Neuronal stem cell (in vitro differentiated cells): ENCODE data around the gene QSER1.

Experiments used
- DNase-seq: peaks from one replicate; pipeline ENCODE4 v3.0.0-alpha.2; 2013; ENCODE audit warnings: low spot score
- H2AFZ ChIP-seq: one replicate; pipeline ENCODE4 v1.6.1; 2013; ENCODE audit warnings: mild to moderate bottlenecking, low read length, inconsistent platforms
- H2AK5ac ChIP-seq: 2 replicates; pipeline ENCODE4 v1.6.1; 2013; ENCODE audit warnings: low read depth, mild to moderate bottlenecking, inconsistent platforms, low read length, moderate library complexity, mixed read lengths
- H2BK120ac ChIP-seq: 2 replicates; pipeline ENCODE4 v1.6.1; 2013; ENCODE audit warnings: low read depth, mild to moderate bottlenecking, inconsistent platforms, low read length, moderate library complexity, mixed read lengths
- H2BK12ac ChIP-seq: one replicate; pipeline ENCODE4 v1.6.1; 2013; ENCODE audit warnings: low read length, inconsistent platforms
- H2BK15ac ChIP-seq: 2 replicates; pipeline ENCODE4 v1.6.1; 2013; ENCODE audit warnings: mild to moderate bottlenecking, low read length, inconsistent platforms, mixed read lengths
- H2BK5ac ChIP-seq: one replicate; pipeline ENCODE4 v1.6.1; 2013; ENCODE audit warnings: inconsistent platforms, mild to moderate bottlenecking, low read length, moderate library complexity
- H3K14ac ChIP-seq: one replicate; pipeline ENCODE4 v1.6.1; 2013; ENCODE audit warnings: low read length, inconsistent platforms
- H3K18ac ChIP-seq: 2 replicates; pipeline ENCODE4 v1.6.1; 2013; ENCODE audit warnings: low read length, inconsistent platforms
- H3K23ac ChIP-seq: 2 replicates; pipeline ENCODE4 v1.6.1; 2013; ENCODE audit warnings: low read depth, mild to moderate bottlenecking, mixed read lengths, low read length, inconsistent platforms; ENCODE audit not compliant: poor library complexity
- H3K27ac ChIP-seq: replicated peaks from 3 replicates; pipeline ENCODE4 v1.5.1; 2013; ENCODE audit warnings: low read length, inconsistent platforms
- H3K27me3 ChIP-seq, 3 experiments: 2 replicates each; pipeline ENCODE4 v1.6.1; 2013; ENCODE audit warnings: low read length in 3 of 3, mild to moderate bottlenecking in 2 of 3, inconsistent platforms in 1 of 3, low read depth in 1 of 3, mixed read lengths in 1 of 3, moderate library complexity in 1 of 3; ENCODE audit not compliant: control insufficient read depth in 3 of 3, insufficient read depth in 3 of 3
- H3K36me3 ChIP-seq, 2 donors: replicated peaks in 1 of 2; 2 replicates each; pipeline ENCODE4 v1.6.1; 2013; ENCODE audit warnings: low read length in 2 of 2; ENCODE audit not compliant: control insufficient read depth in 2 of 2, insufficient read depth in 2 of 2
- H3K4ac ChIP-seq: 2 replicates; pipeline ENCODE4 v1.6.1; 2013; ENCODE audit warnings: inconsistent platforms, mild to moderate bottlenecking, low read length, moderate library complexity
- H3K4me1 ChIP-seq, 2 donors: 1 replicate in 1 of 2; 2 replicates in 1 of 2; pipeline ENCODE4 v1.6.1; 2013; ENCODE audit warnings: low read length in 2 of 2, low read depth in 1 of 2; ENCODE audit not compliant: control insufficient read depth in 2 of 2, insufficient read depth in 1 of 2
- H3K4me2 ChIP-seq: one replicate; pipeline ENCODE4 v1.6.1; 2013; ENCODE audit warnings: mild to moderate bottlenecking, low read length, inconsistent platforms; ENCODE audit not compliant: insufficient read depth, poor library complexity, severe bottlenecking
- H3K4me3 ChIP-seq, 2 donors: 2 replicates each; pipeline ENCODE4 v1.5.1; 2013; ENCODE audit warnings: low read length in 2 of 2, mild to moderate bottlenecking in 2 of 2, inconsistent platforms in 1 of 2, moderate library complexity in 1 of 2
- H3K79me1 ChIP-seq: one replicate; pipeline ENCODE4 v1.6.1; 2013; ENCODE audit warnings: low read depth, mild to moderate bottlenecking, inconsistent platforms, low read length, moderate library complexity
- H3K9ac ChIP-seq: one replicate; pipeline ENCODE4 v1.6.1; 2013; ENCODE audit warnings: mild to moderate bottlenecking, low read depth, low read length, inconsistent platforms; ENCODE audit not compliant: poor library complexity
- H3K9me3 ChIP-seq, 2 donors: replicated peaks in 1 of 2; 2 replicates each; pipeline versions ENCODE3 to v1.6.1; 2013; ENCODE audit warnings: low read length in 2 of 2, mild to moderate bottlenecking in 2 of 2, inconsistent platforms in 1 of 2, low read depth in 1 of 2, mixed read lengths in 1 of 2, moderate library complexity in 1 of 2; ENCODE audit not compliant: control insufficient read depth in 2 of 2, insufficient read depth in 1 of 2
- H4K8ac ChIP-seq: one replicate; pipeline ENCODE4 v1.6.1; 2013; ENCODE audit warnings: low read depth, mild to moderate bottlenecking, inconsistent platforms, low read length, moderate library complexity
- H4K91ac ChIP-seq: one replicate; pipeline ENCODE4 v1.6.1; 2013; ENCODE audit warnings: low read length, low read depth, mild to moderate bottlenecking, inconsistent platforms; ENCODE audit not compliant: poor library complexity
- WGBS, 2 donors: extraction: QIAGEN DNeasy Blood & Tissue Kit; methylation state at CpG; one replicate each; pipeline ENCODE4 v1.1.7; 2013; ENCODE audit warnings: missing lambda C conversion rate in 2 of 2, mixed read lengths in 1 of 2; ENCODE audit not compliant: insufficient read length in 2 of 2, insufficient replicate concordance in 1 of 2; ENCODE audit errors: extremely low coverage in 2 of 2; 5-methylcytosine and 5-hydroxymethylcytosine counted together

Gene QSER1

GRCh38 chr11:32895471-32895870 lies 2.9 kb downstream of the QSER1 start:
- H3K14ac ChIP-seq: no peak overlapping the region
- H3K27ac ChIP-seq: no peak overlapping the region

GRCh38 chr11:32897103-32897502 lies 4.5 kb downstream of the QSER1 start:
- no peak overlapping the region for H3K9ac ChIP-seq
- H2BK120ac ChIP-seq: no peak overlapping the region
- peaks cover 1% of the 10 kb centered on the region for H3K79me1 ChIP-seq
- no peak overlapping the region for H3K27ac ChIP-seq
- no peak overlapping the region for H4K8ac ChIP-seq
- no CpG with 5 or more reads among the region's 1 CpG for WGBS, 2 donors
- no peak overlapping the region for H4K91ac ChIP-seq
- no peak overlapping the region for H3K4me3 ChIP-seq
- H2BK12ac ChIP-seq: no peak overlapping the region
- no peak overlapping the region for H2BK5ac ChIP-seq
- no peak overlapping the region for H3K4me2 ChIP-seq
- H2AK5ac ChIP-seq: no peak overlapping the region
- H3K36me3 ChIP-seq: peaks cover 0 to 47% of the 10 kb centered on the region in 2 donors
- no peak overlapping the region for H3K14ac ChIP-seq
- H3K27me3 ChIP-seq: no peaks in the 10 kb centered on the region
- H3K18ac ChIP-seq: no peak overlapping the region
- H3K4ac ChIP-seq: no peak overlapping the region
- H3K4me1 ChIP-seq: peaks cover 0 to 4% of the 10 kb centered on the region in 2 donors
- DNase-seq: no peak
- no peak overlapping the region for H2BK15ac ChIP-seq
- H3K9me3 ChIP-seq: no peaks in the 10 kb centered on the region
- no peak overlapping the region for H2AFZ ChIP-seq
- no peak overlapping the region for H3K23ac ChIP-seq

More at GRCh38 chr11:32895471-32895870, 2.9 kb downstream of the QSER1 start:
- no peak overlapping the region for H4K91ac ChIP-seq
- H3K4ac ChIP-seq: no peak overlapping the region
- no peaks in the 10 kb centered on the region for H3K9me3 ChIP-seq
- H4K8ac ChIP-seq: no peak overlapping the region
- no peak overlapping the region for H3K9ac ChIP-seq
- H3K18ac ChIP-seq: no peak overlapping the region
- no peak for DNase-seq
- H2BK120ac ChIP-seq: no peak overlapping the region
- H3K27me3 ChIP-seq: no peaks in the 10 kb centered on the region
- no peak overlapping the region for H2AFZ ChIP-seq
- peaks cover 2 to 11% of the 10 kb centered on the region in 2 donors for H3K4me1 ChIP-seq
- H2AK5ac ChIP-seq: no peak overlapping the region
- no peak overlapping the region for H3K4me2 ChIP-seq
- H3K36me3 ChIP-seq: peaks cover 0 to 36% of the 10 kb centered on the region in 2 donors
- no peak overlapping the region for H2BK12ac ChIP-seq
- no peak overlapping the region for H2BK5ac ChIP-seq
- H3K4me3 ChIP-seq: peak overlapping the region in 1 of 2 donors; percentile 85
- H2BK15ac ChIP-seq: no peak overlapping the region
- no CpG with 5 or more reads among the region's 1 CpG for WGBS, 2 donors
- H3K79me1 ChIP-seq: peaks cover 1% of the 10 kb centered on the region
- no peak overlapping the region for H3K23ac ChIP-seq

- no peak for DNase-seq
- Histone ChIP-seq H2BK120ac (no peak overlapping the region), H3K9ac (no peak overlapping the region), H3K27ac (no peak overlapping the region), H2BK12ac (no peak overlapping the region), H3K4ac (no peak overlapping the region), H3K4me2 (no peak overlapping the region), H3K36me3 (peaks cover 0 to 70% of the 10 kb centered on the region in 2 donors), H3K4me1 (peaks cover 2 to 4% of the 10 kb centered on the region in 2 donors), H3K18ac (no peak overlapping the region), H2AFZ (no peak overlapping the region), H3K14ac (no peak overlapping the region), H4K91ac (no peak overlapping the region), H3K23ac (no peak overlapping the region), H2BK15ac (no peak overlapping the region), H4K8ac (no peak overlapping the region), H2AK5ac (no peak overlapping the region), H2BK5ac (no peak overlapping the region), H3K4me3 (no peak overlapping the region), H3K27me3 (no peaks in the 10 kb centered on the region), H3K79me1 (no peaks in the 10 kb centered on the region), H3K9me3 (no peaks in the 10 kb centered on the region)
Observed at GRCh38 chr11:32899438-32899837, 6.8 kb downstream of the QSER1 start.

- Histone ChIP-seq H2BK5ac (no peak overlapping the region), H3K9me3 (no peaks in the 10 kb centered on the region), H3K14ac (no peak overlapping the region), H3K4me2 (no peak overlapping the region), H3K4ac (no peak overlapping the region), H3K4me3 (no peak overlapping the region), H3K27ac (no peak overlapping the region), H3K23ac (no peak overlapping the region), H3K4me1 (peaks cover 0 to 2% of the 10 kb centered on the region in 2 donors), H2AFZ (no peak overlapping the region), H3K27me3 (no peaks in the 10 kb centered on the region), H4K91ac (no peak overlapping the region), H2BK15ac (no peak overlapping the region), H2BK12ac (no peak overlapping the region), H3K18ac (no peak overlapping the region), H2BK120ac (no peak overlapping the region), H2AK5ac (no peak overlapping the region), H3K9ac (no peak overlapping the region), H3K79me1 (no peaks in the 10 kb centered on the region), H3K36me3 (peaks cover 0 to 78% of the 10 kb centered on the region in 2 donors), H4K8ac (no peak overlapping the region)
- no CpG with 5 or more reads among the region's 4 CpGs for WGBS, 2 donors
- no peak for DNase-seq
Observed at GRCh38 chr11:32902089-32902665, 9.6 kb downstream of the QSER1 start.
